Measurements from ENCODE around the gene PAK2. TPM values are rescaled to one million over a fixed set of nuclear protein-coding genes. Genes with fewer than 3 reads are reported as not detected.
A peak's percentile ranks its signal among the peaks of the same experiment; 100 is the strongest.

Gene PAK2
- total RNA-seq, 2 donors from 2014 or later, result 41.7 to 47.0 TPM

DNA sequence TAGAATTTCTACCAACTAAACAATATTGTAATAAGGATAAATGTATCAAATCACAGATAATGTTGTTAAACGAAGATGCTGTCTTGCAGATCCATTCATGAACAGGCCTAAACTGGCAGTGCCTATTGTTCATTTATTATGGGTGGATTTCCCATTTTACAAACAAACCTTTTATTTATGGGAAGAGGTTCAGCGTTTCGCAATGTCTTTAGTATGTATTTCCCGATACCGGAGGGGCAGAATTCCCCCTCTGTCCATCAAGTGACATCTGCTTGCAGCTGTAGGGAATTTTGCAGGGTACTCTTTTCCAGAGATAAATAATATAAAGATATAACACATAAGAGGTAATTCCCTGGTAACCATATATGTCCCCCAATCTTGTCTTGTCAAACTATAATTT, 33.3 kb upstream of the PAK2 start:
- ATAC-seq (ENCODE audit: insufficient number of reproducible peaks, low FRiP score, low read depth) (no peak), DNase-seq (ENCODE audit: low spot score) (no peak)
- TF ChIP-seq CTCF (IDR thresholded peaks at IDR 0.05), result no peak
- Histone ChIP-seq H3K27me3 (replicated peaks; ENCODE audit: insufficient read depth) (no peaks in the 10 kb centered on the region), H3K36me3 (no peaks in the 10 kb centered on the region), H3K9me3 (no peaks in the 10 kb centered on the region), H3K4me1 (ENCODE audit: control insufficient read depth in 1 of 2, low read depth in 2 of 2) (peaks cover 3% of the 10 kb centered on the region in 2 donors), H3K4me3 (no peak overlapping the region), H3K27ac (no peak overlapping the region)

DNA sequence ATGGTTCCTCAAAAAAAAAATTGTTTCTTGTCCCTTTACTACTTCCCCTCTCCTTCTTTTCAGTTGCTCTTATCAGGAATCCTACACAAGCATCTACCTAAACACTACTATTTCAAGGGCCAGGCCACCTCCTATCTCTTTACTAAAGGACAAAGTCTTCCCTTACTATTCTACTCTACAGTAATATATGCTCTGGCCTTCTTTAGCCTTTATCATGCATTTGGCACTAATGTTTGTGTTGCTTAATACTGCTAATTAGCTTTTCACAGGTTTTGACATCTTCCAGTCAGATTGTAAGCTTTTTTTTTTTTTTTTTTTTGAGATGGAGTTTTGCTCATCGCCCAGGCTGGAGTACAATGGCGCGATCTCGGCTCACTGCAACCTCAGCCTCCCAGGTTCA, 32.9 kb upstream of the PAK2 start:
- no peak for TF ChIP-seq CTCF (IDR thresholded peaks at IDR 0.05)
- DNase-seq (ENCODE audit: low spot score), result no peak
- no peak overlapping the region for H3K4me3 ChIP-seq
- no peak for ATAC-seq (ENCODE audit: insufficient number of reproducible peaks, low FRiP score, low read depth)
- no peak overlapping the region for H3K27ac ChIP-seq
- no peaks in the 10 kb centered on the region for H3K27me3 ChIP-seq (replicated peaks; ENCODE audit: insufficient read depth)
- no peaks in the 10 kb centered on the region for H3K9me3 ChIP-seq
- H3K4me1 ChIP-seq (ENCODE audit: control insufficient read depth in 1 of 2, low read depth in 2 of 2), result peaks cover 3 to 7% of the 10 kb centered on the region in 2 donors
- H3K36me3 ChIP-seq, result no peaks in the 10 kb centered on the region

- peaks cover 3 to 7% of the 10 kb centered on the region in 2 donors for H3K4me1 ChIP-seq (ENCODE audit: control insufficient read depth in 1 of 2, low read depth in 2 of 2)
- no peaks in the 10 kb centered on the region for H3K9me3 ChIP-seq
- no peak for TF ChIP-seq CTCF (IDR thresholded peaks at IDR 0.05)
- H3K27ac ChIP-seq, result no peak overlapping the region
- H3K4me3 ChIP-seq, result no peak overlapping the region
- no peaks in the 10 kb centered on the region for H3K27me3 ChIP-seq (replicated peaks; ENCODE audit: insufficient read depth)
- no peak for DNase-seq (ENCODE audit: low spot score)
- H3K36me3 ChIP-seq, result no peaks in the 10 kb centered on the region
- no peak for ATAC-seq (ENCODE audit: insufficient number of reproducible peaks, low FRiP score, low read depth)
These were observed 32.1 kb upstream of the PAK2 start for GRCh38 chr3:196707566-196707965.

GRCh38 chr3:196708467-196708866, 31.2 kb upstream of the PAK2 start:
- DNase-seq (ENCODE audit: low spot score) (no peak), ATAC-seq (ENCODE audit: insufficient number of reproducible peaks, low FRiP score, low read depth) (no peak)
- TF ChIP-seq CTCF (IDR thresholded peaks at IDR 0.05), result no peak
- no peak overlapping the region for H3K27ac ChIP-seq
- peaks cover 7 to 13% of the 10 kb centered on the region in 2 donors for H3K4me1 ChIP-seq (ENCODE audit: control insufficient read depth in 1 of 2, low read depth in 2 of 2)
- H3K27me3 ChIP-seq (replicated peaks; ENCODE audit: insufficient read depth), result no peaks in the 10 kb centered on the region
- H3K36me3 ChIP-seq, result no peaks in the 10 kb centered on the region
- H3K4me3 ChIP-seq, result no peak overlapping the region
- H3K9me3 ChIP-seq, result no peaks in the 10 kb centered on the region

DNA sequence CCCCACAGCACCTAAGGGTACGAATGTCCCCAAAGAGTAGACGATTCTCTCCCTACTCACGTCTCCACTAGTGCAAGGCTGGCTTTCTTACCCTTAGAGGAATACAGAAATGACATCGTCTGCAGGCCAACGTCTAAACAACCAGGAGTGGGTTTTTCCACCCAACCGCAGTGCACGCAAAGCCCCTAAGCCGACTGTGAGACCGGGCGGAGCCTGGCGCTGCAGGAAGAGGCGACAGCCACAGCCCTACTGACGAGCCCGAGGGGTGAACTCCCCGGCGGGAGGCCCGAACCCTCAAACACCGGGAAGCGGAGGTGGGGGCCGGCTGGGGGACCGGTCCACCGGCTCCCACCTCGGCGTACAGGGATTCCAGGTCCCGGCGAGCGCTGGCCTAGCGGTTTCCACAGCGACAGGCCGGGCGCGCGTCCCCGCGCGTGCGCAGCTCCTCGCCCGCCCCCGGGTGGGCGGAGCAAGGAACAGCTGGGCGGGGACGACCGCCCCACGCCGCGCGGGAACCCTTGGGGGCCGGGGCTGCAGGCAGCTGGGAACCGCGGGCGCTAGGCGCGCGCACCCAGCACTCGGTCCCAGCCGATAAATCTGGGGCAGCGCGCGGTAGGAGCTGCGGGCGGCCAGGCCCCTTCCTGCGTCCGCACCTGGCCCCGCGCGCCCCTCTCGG, 27.7 kb upstream of the PAK2 start, which contains the start of the genes CEP19 and PIGX:
TSS of gene CEP19 (minus strand) at position 413 of the 676 bp plus-strand sequence. CDS start 3,593 bp downstream, outside the sequence.
TSS of gene PIGX (plus strand) at position 540 of the 676 bp plus-strand sequence.
- Histone ChIP-seq H3K27ac (peak within 1 kb of the TSS; percentile 73 to 79), H3K27me3 (replicated peaks; ENCODE audit: insufficient read depth) (no peaks in the 10 kb centered on the region), H3K4me3 (peak within 1 kb of the TSS; percentile 93), H3K36me3 (no peaks in the 10 kb centered on the region), H3K9me3 (no peaks in the 10 kb centered on the region), H3K4me1 (ENCODE audit: control insufficient read depth in 1 of 2, low read depth in 2 of 2) (peaks cover 9 to 20% of the 10 kb centered on the region in 2 donors)
- DNase-seq (ENCODE audit: low spot score) (peak; percentile 20), ATAC-seq (ENCODE audit: insufficient number of reproducible peaks, low FRiP score, low read depth) (peak; percentile 91)
- TF ChIP-seq CTCF (IDR thresholded peaks at IDR 0.05), result peak; percentile 24

All from thoracic aorta (tissue), 2 donors.